B cell (primary cell): Measurements from ENCODE around the gene CRNN. TPM values are rescaled to one million over a fixed set of nuclear protein-coding genes. Genes with fewer than 3 reads are reported as not detected.

Experiments used
- ATAC-seq: fragments of 200-7000 bp; cut with Tn5 transposase; one replicate; pipeline ENCODE4 v1.10.0; 2021; ENCODE audit warnings: low read depth, mild to moderate bottlenecking, moderate number of reproducible peaks, moderate library complexity
- CTCF ChIA-PET: fragments of 350-600 bp; sonication (Branson Sonifier 250); formaldehyde crosslinking; loops from one replicate; lab custom pipeline; 2021; ENCODE audit warnings: antibody characterized with exemption, inconsistent platforms; lab: Charles Lee
- POLR2A ChIA-PET: fragments of 350-600 bp; sonication (Branson Sonifier 250); formaldehyde crosslinking; loops from one replicate; lab custom pipeline; 2021; ENCODE audit warnings: antibody characterized with exemption; lab: Charles Lee
- DNase-seq: peaks from one replicate; pipeline ENCODE4 v3.0.0; 2013
- H2AFZ ChIP-seq: 2 replicates; pipeline ENCODE4 v1.6.1; 2012; ENCODE audit warnings: mild to moderate bottlenecking, low read depth, low read length; ENCODE audit not compliant: insufficient read depth, poor library complexity, severe bottlenecking
- H3K27ac ChIP-seq, 2 donors: 1 replicate in 1 of 2; 2 replicates in 1 of 2; pipeline ENCODE4 v1.5.1; 2012 to 2013; ENCODE audit warnings: low read length in 2 of 2, mild to moderate bottlenecking in 2 of 2, moderate library complexity in 1 of 2
- H3K27me3 ChIP-seq, 4 experiments: fragments of 200-600 bp in 1 of 4; sonication (generic) in 1 of 4; replicated peaks in 1 of 4; 1 replicate in 2 of 4; 2 replicates in 2 of 4; pipeline versions ENCODE4 v1.6.1 to v1.7.0; 2013 to 2016; ENCODE audit warnings: low read length in 3 of 4, mild to moderate bottlenecking in 2 of 4, mixed read lengths in 1 of 4, moderate library complexity in 1 of 4; ENCODE audit not compliant: insufficient read depth in 4 of 4, control insufficient read depth in 3 of 4; ENCODE audit errors: control extremely low read depth in 1 of 4
- H3K36me3 ChIP-seq, 2 experiments: replicated peaks in 1 of 2; 1 replicate in 1 of 2; 2 replicates in 1 of 2; pipeline versions ENCODE4 v1.6.1 to v1.7.1; 2013; ENCODE audit warnings: low read length in 1 of 2; ENCODE audit not compliant: insufficient read depth in 2 of 2, control insufficient read depth in 1 of 2; ENCODE audit errors: control extremely low read depth in 1 of 2, extremely low read depth in 1 of 2
- H3K4me1 ChIP-seq, 2 donors: fragments of 200-600 bp in 1 of 2; sonication (generic) in 1 of 2; 1 replicate in 1 of 2; 2 replicates in 1 of 2; pipeline versions ENCODE4 v1.5.1 to v1.6.1; 2013 to 2017; ENCODE audit warnings: low read length in 2 of 2; ENCODE audit not compliant: control insufficient read depth in 2 of 2, insufficient read depth in 2 of 2
- H3K4me2 ChIP-seq: replicated peaks from 2 replicates; pipeline ENCODE3; 2012; ENCODE audit warnings: mild to moderate bottlenecking, low read depth, low read length; ENCODE audit not compliant: poor library complexity, severe bottlenecking
- H3K4me3 ChIP-seq, 5 experiments: fragments of 200-600 bp in 1 of 5; sonication (generic) in 1 of 5; 1 replicate in 3 of 5; 2 replicates in 2 of 5; pipeline versions ENCODE4 v1.5.1 to v1.7.0; 2011 to 2016; ENCODE audit warnings: low read length in 4 of 5, mild to moderate bottlenecking in 4 of 5, low read depth in 2 of 5, control low read depth in 1 of 5, moderate library complexity in 1 of 5; ENCODE audit not compliant: insufficient read depth in 1 of 5; ENCODE audit errors: control extremely low read depth in 1 of 5, extremely low read depth in 1 of 5
- H3K79me2 ChIP-seq: fragments of 200-600 bp; sonication (generic); one replicate; pipeline ENCODE4 v1.6.0; 2016; ENCODE audit warnings: low read length; ENCODE audit not compliant: control insufficient read depth, insufficient read depth
- H3K9ac ChIP-seq: fragments of 200-600 bp; sonication (generic); 2 replicates; pipeline ENCODE4 v1.6.1; 2017; ENCODE audit warnings: mild to moderate bottlenecking, low read length, moderate library complexity
- H3K9me3 ChIP-seq, 3 donors: one replicate each; pipeline versions ENCODE4 v1.6.1 to v1.7.1; 2013; ENCODE audit warnings: low read length in 2 of 3; ENCODE audit not compliant: control insufficient read depth in 2 of 3, insufficient read depth in 1 of 3; ENCODE audit errors: control extremely low read depth in 1 of 3
- H4K20me1 ChIP-seq: 2 replicates; pipeline ENCODE4 v1.6.0; 2012; ENCODE audit warnings: mild to moderate bottlenecking, low read length; ENCODE audit not compliant: insufficient read depth, control insufficient read depth, poor library complexity, severe bottlenecking
- H3K27ac Mint-ChIP-seq: one replicate; pipeline ENCODE4 v1.8.0; 2021; ENCODE audit warnings: mixed read lengths
- H3K27me3 Mint-ChIP-seq: one replicate; pipeline ENCODE4 v1.8.0; 2021; ENCODE audit warnings: mixed read lengths
- H3K4me1 Mint-ChIP-seq: one replicate; pipeline ENCODE4 v1.8.0; 2021; ENCODE audit warnings: mixed read lengths
- H3K4me3 Mint-ChIP-seq: one replicate; pipeline ENCODE4 v1.8.0; 2021; ENCODE audit warnings: mixed read lengths
- H3K9me3 Mint-ChIP-seq: one replicate; pipeline ENCODE4 v1.8.0; 2022; ENCODE audit warnings: mixed read lengths; ENCODE audit not compliant: insufficient read depth
- EZH2 ChIP-seq: IDR thresholded peaks from 2 replicates; pipeline ENCODE4 v1.6.1; 2012; ENCODE audit warnings: borderline replicate concordance, low read depth, mild to moderate bottlenecking, moderate library complexity, low read length; ENCODE audit not compliant: insufficient read depth, poor library complexity, severe bottlenecking
- WGBS: methylation state at CpG from one replicate; pipeline ENCODE4 v1.1.5; 2013; ENCODE audit warnings: missing lambda C conversion rate; ENCODE audit not compliant: insufficient coverage; 5-methylcytosine and 5-hydroxymethylcytosine counted together
- intact Hi-C: fragments of 100-400 bp; cut with micrococcal nuclease; formaldehyde crosslinking; loops from one replicate; pipeline ENCODE4 v1.10.0; 2022
- polyA plus RNA-seq: library from polyadenylated mRNA; depleted of rRNA; stranded (reverse); fragments of >200 nt; gene quantifications from 2 replicates; pipeline ENCODE4 v1.2.3, GENCODE V29; 2012
- small RNA-seq: library from RNA; depleted of rRNA; stranded (forward); fragments of <200 nt; gene quantifications from one replicate; pipeline ENCODE3, GENCODE V24; 2012; ENCODE audit warnings: low replicate concordance, low read depth; ENCODE audit not compliant: insufficient read length
- total RNA-seq, 2 donors: library from RNA; stranded (reverse); fragments of 120-200 nt in 1 of 2; gene quantifications; 1 replicate in 1 of 2; 2 replicates in 1 of 2; pipeline versions ENCODE4 v1.2.3 to v1.2.4, GENCODE V29; 2013 to 2022
- TF ChIP-seq, protein P1 (sequence below): fragments of 200-600 bp; IDR thresholded peaks from one replicate; pipeline ENCODE4 v1.8.0; 2022; ENCODE audit warnings: antibody characterized with exemption, mild to moderate bottlenecking

CRNN gene
- total and polyA plus RNA-seq, 2 donors (not counting 1 experiment from before 2014, with no cell fraction given) = not detected

DNA sequence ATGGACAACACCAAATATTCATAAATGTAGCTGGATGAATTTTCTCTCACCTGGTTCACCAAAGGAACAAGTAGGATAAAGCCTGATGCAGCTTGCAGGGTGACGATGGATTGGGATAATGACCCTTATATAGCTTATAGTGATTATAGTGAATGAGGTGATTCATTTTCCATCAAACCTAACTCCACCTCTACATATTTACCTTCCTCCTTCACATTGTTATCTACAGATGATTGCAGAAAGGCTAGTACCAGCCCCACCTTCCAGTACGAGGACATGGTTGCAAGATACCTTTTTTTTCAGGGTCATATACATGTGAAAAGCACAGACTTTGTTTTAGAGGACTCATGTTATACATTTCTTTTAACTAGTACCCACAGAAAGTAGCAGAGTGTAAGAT is 54.2 kb downstream of the CRNN start, which contains the start of gene FLG2:
Gene FLG2 (minus strand): TSS at position 101 of the 400 bp plus-strand sequence. CDS start 1,122 bp downstream, outside the sequence.
- intact Hi-C loops = no loop called here
- no peaks in the 10 kb centered on the region for H4K20me1 ChIP-seq

More for the DNA sequence above, 54.2 kb downstream of the CRNN start, which contains the start of gene FLG2:
- no peak within 1 kb of the TSS for H3K4me2 ChIP-seq
- H3K27ac Mint-ChIP-seq = no peak within 1 kb of the TSS
- H3K9me3 Mint-ChIP-seq = peaks cover 3% of the 10 kb centered on the region
- TF ChIP-seq EZH2 = no peak
- TF ChIP-seq, protein P1, sequence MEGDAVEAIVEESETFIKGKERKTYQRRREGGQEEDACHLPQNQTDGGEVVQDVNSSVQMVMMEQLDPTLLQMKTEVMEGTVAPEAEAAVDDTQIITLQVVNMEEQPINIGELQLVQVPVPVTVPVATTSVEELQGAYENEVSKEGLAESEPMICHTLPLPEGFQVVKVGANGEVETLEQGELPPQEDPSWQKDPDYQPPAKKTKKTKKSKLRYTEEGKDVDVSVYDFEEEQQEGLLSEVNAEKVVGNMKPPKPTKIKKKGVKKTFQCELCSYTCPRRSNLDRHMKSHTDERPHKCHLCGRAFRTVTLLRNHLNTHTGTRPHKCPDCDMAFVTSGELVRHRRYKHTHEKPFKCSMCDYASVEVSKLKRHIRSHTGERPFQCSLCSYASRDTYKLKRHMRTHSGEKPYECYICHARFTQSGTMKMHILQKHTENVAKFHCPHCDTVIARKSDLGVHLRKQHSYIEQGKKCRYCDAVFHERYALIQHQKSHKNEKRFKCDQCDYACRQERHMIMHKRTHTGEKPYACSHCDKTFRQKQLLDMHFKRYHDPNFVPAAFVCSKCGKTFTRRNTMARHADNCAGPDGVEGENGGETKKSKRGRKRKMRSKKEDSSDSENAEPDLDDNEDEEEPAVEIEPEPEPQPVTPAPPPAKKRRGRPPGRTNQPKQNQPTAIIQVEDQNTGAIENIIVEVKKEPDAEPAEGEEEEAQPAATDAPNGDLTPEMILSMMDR = no peak
- H3K4me1 Mint-ChIP-seq = no peaks in the 10 kb centered on the region
- no peaks in the 10 kb centered on the region for H3K4me1 ChIP-seq
- H3K27ac ChIP-seq = no peak within 1 kb of the TSS
- H3K79me2 ChIP-seq = no peaks in the 10 kb centered on the region
- no peak for DNase-seq
- POLR2A ChIA-PET = no interaction called here
- H3K4me3 ChIP-seq = no peak within 1 kb of the TSS
- no peaks in the 10 kb centered on the region for H3K36me3 ChIP-seq
- H3K9me3 ChIP-seq = no peaks in the 10 kb centered on the region
- H3K4me3 Mint-ChIP-seq = no peak within 1 kb of the TSS
- ATAC-seq = no peak
- no CpG with 5 or more reads among the region's 2 CpGs for WGBS
- CTCF ChIA-PET = interaction anchor here (0.8 to 0.9 kb wide), 2 partner anchors 13 to 16 kb away, joined by 3 to 4 read pairs; no protein-coding TSS in a partner anchor
- peaks cover 0 to 13% (median 0%) of the 10 kb centered on the region in 4 experiments for H3K27me3 ChIP-seq
- no peak within 1 kb of the TSS for H3K9ac ChIP-seq
- H2AFZ ChIP-seq = no peak within 1 kb of the TSS
- peaks cover 12% of the 10 kb centered on the region for H3K27me3 Mint-ChIP-seq

Small RNA genes lying within 50 kb of the gene (small RNA-seq; reads per million reads assigned to genes)
- gene HMGN3P1 = not detected

Other genes starting within 250 kb of the CRNN start
- gene HRNR, start 190.1 kb downstream of the CRNN start, total RNA-seq = not detected in 2 replicates
- gene HRNR, start 190.1 kb downstream of the CRNN start, polyA plus RNA-seq = not detected in 2 replicates
- not detected in 2 replicates for gene FLG, start 89.0 kb downstream of the CRNN start, total RNA-seq
- not detected in 2 replicates for gene FLG, start 89.0 kb downstream of the CRNN start, polyA plus RNA-seq
- not detected in 2 replicates for gene FLG2, start 54.3 kb downstream of the CRNN start, total RNA-seq
- not detected in 2 replicates for gene FLG2, start 54.3 kb downstream of the CRNN start, polyA plus RNA-seq
- gene LCE5A, start 96.5 kb upstream of the CRNN start, total RNA-seq = not detected in 2 replicates
- gene LCE5A, start 96.5 kb upstream of the CRNN start, polyA plus RNA-seq = not detected in 2 replicates
- not detected in 2 replicates for gene CRCT1, start 100.2 kb upstream of the CRNN start, total RNA-seq
- not detected in 2 replicates for gene CRCT1, start 100.2 kb upstream of the CRNN start, polyA plus RNA-seq
- not detected in 2 replicates for gene LCE3E, start 152.5 kb upstream of the CRNN start, total RNA-seq
- not detected in 2 replicates for gene LCE3E, start 152.5 kb upstream of the CRNN start, polyA plus RNA-seq
- gene LCE3D, start 166.3 kb upstream of the CRNN start, total RNA-seq = not detected in 2 replicates
- not detected in 2 replicates for gene LCE3D, start 166.3 kb upstream of the CRNN start, polyA plus RNA-seq
- not detected in 2 replicates for gene LCE3C, start 186.0 kb upstream of the CRNN start, total RNA-seq
- gene LCE3C, start 186.0 kb upstream of the CRNN start, polyA plus RNA-seq = not detected in 2 replicates
- not detected in 2 replicates for gene LCE3B, start 199.5 kb upstream of the CRNN start, total RNA-seq
- gene LCE3B, start 199.5 kb upstream of the CRNN start, polyA plus RNA-seq = not detected in 2 replicates
- gene LCE3A, start 208.8 kb upstream of the CRNN start, total RNA-seq = not detected in 2 replicates
- not detected in 2 replicates for gene LCE3A, start 208.8 kb upstream of the CRNN start, polyA plus RNA-seq
- not detected in 2 replicates for gene LCE2D, start 249.1 kb upstream of the CRNN start, total RNA-seq
- gene LCE2D, start 249.1 kb upstream of the CRNN start, polyA plus RNA-seq = not detected in 2 replicates